Vagina (tissue), 2 donors: ENCODE measurements around the gene CACNA1C. TPM values are rescaled to one million over a fixed set of nuclear protein-coding genes. Genes with fewer than 3 reads are reported as not detected.

Experiments used
- DNase-seq, 2 donors: peaks; one replicate each; pipeline ENCODE4 v3.0.0-alpha.2; 2017; ENCODE audit errors: extremely low spot score in 2 of 2
- H3K27ac ChIP-seq: fragments of 200-600 bp; sonication (generic); one replicate; pipeline ENCODE4 v1.5.1; 2019
- H3K27me3 ChIP-seq: fragments of 200-600 bp; sonication (generic); one replicate; pipeline ENCODE4 v1.5.1; 2019
- H3K36me3 ChIP-seq, 2 donors: fragments of 200-600 bp; sonication (generic); one replicate each; pipeline ENCODE4 v1.5.1; 2017 to 2019
- H3K4me1 ChIP-seq: fragments of 200-600 bp; sonication (generic); one replicate; pipeline ENCODE4 v1.5.1; 2019
- H3K4me3 ChIP-seq, 2 donors: fragments of 200-600 bp; sonication (generic); 1 replicate in 1 of 2; 2 replicates in 1 of 2; pipeline ENCODE4 v1.5.1; 2016 to 2019
- H3K9me3 ChIP-seq: fragments of 200-600 bp; sonication (generic); one replicate; pipeline ENCODE4 v1.5.1; 2019
- CTCF ChIP-seq, 3 experiments: fragments of 450-650 bp in 2 of 3; fragments of 200-600 bp in 1 of 3; sonication (generic) in 1 of 3; IDR thresholded peaks; one replicate each; pipeline ENCODE4 v1.5.1; 2017 to 2019; ENCODE audit warnings: antibody characterized with exemption in 3 of 3, mild to moderate bottlenecking in 2 of 3, moderate library complexity in 2 of 3
- POLR2A ChIP-seq, 2 donors: fragments of 450-650 bp; IDR thresholded peaks; one replicate each; pipeline ENCODE4 v1.6.1; 2017; ENCODE audit warnings: antibody characterized with exemption in 2 of 2, mild to moderate bottlenecking in 2 of 2, moderate library complexity in 2 of 2
- POLR2AphosphoS5 ChIP-seq, 2 donors: sonication (generic); formaldehyde crosslinking; IDR thresholded peaks; one replicate each; pipeline ENCODE4 v1.9.0; 2017; ENCODE audit warnings: antibody characterized with exemption in 2 of 2, mild to moderate bottlenecking in 2 of 2, low read depth in 1 of 2; ENCODE audit not compliant: insufficient read depth in 1 of 2
- intact Hi-C: fragments of 100-400 bp; cut with DNase I; formaldehyde crosslinking; loops from one replicate; pipeline ENCODE4 v1.15.1; 2023
- total RNA-seq: library from RNA; depleted of rRNA; stranded (reverse); fragments of >200 nt; gene quantifications from one replicate; pipeline ENCODE4 v1.2.3, GENCODE V29; 2016

CACNA1C gene
- total RNA-seq, 1 donor from 2014 or later = 9.8 TPM

GRCh38 chr12:2115101-2115845 lies 62.5 kb downstream of the CACNA1C start:
- intact Hi-C loops = no loop called here
- Histone ChIP-seq H3K4me1 (peaks cover 16% of the 10 kb centered on the region), H3K27me3 (no peaks in the 10 kb centered on the region)

GRCh38 chr12:2117541-2117940 lies 64.8 kb downstream of the CACNA1C start:
- no peak for DNase-seq
- intact Hi-C loops = no loop called here
- Histone ChIP-seq H3K9me3 (no peaks in the 10 kb centered on the region), H3K4me1 (peaks cover 18% of the 10 kb centered on the region), H3K4me3 (no peak overlapping the region), H3K27ac (no peak overlapping the region), H3K27me3 (no peaks in the 10 kb centered on the region), H3K36me3 (no peaks in the 10 kb centered on the region)
- TF ChIP-seq POLR2A (IDR thresholded peaks at IDR 0.05) (no peak), CTCF (IDR thresholded peaks at IDR 0.05) (no peak), POLR2AphosphoS5 (IDR thresholded peaks at IDR 0.05; ENCODE audit: insufficient read depth in 1 of 2, low read depth in 1 of 2) (no peak)

More at GRCh38 chr12:2115101-2115845, 62.5 kb downstream of the CACNA1C start:
- TF ChIP-seq POLR2AphosphoS5 (IDR thresholded peaks at IDR 0.05; ENCODE audit: insufficient read depth in 1 of 2, low read depth in 1 of 2) (no peak), POLR2A (IDR thresholded peaks at IDR 0.05) (no peak), CTCF (IDR thresholded peaks at IDR 0.05) (no peak)
- Histone ChIP-seq H3K9me3 (no peaks in the 10 kb centered on the region), H3K27ac (no peak overlapping the region), H3K4me3 (no peak overlapping the region), H3K36me3 (no peaks in the 10 kb centered on the region)
- no peak for DNase-seq

- H3K4me1 ChIP-seq = peaks cover 18% of the 10 kb centered on the region
- no peaks in the 10 kb centered on the region for H3K36me3 ChIP-seq
- H3K27me3 ChIP-seq = no peaks in the 10 kb centered on the region
- intact Hi-C loops = no loop called here
- no peak overlapping the region for H3K4me3 ChIP-seq
- TF ChIP-seq CTCF (IDR thresholded peaks at IDR 0.05) = no peak
- TF ChIP-seq POLR2A (IDR thresholded peaks at IDR 0.05) = no peak
- TF ChIP-seq POLR2AphosphoS5 (IDR thresholded peaks at IDR 0.05; ENCODE audit: insufficient read depth in 1 of 2, low read depth in 1 of 2) = no peak
- DNase-seq = no peak
- no peaks in the 10 kb centered on the region for H3K9me3 ChIP-seq
- H3K27ac ChIP-seq = no peak overlapping the region
Measured at GRCh38 chr12:2118061-2118460, 65.3 kb downstream of the CACNA1C start.

- DNase-seq = no peak
- Histone ChIP-seq H3K27me3 (no peaks in the 10 kb centered on the region), H3K4me1 (peaks cover 18% of the 10 kb centered on the region), H3K9me3 (no peaks in the 10 kb centered on the region), H3K4me3 (no peak overlapping the region), H3K36me3 (no peaks in the 10 kb centered on the region), H3K27ac (peak overlapping the region; percentile 60)
- TF ChIP-seq POLR2AphosphoS5 (IDR thresholded peaks at IDR 0.05; ENCODE audit: insufficient read depth in 1 of 2, low read depth in 1 of 2) = no peak
- no peak for TF ChIP-seq POLR2A (IDR thresholded peaks at IDR 0.05)
- no peak for TF ChIP-seq CTCF (IDR thresholded peaks at IDR 0.05)
- intact Hi-C loops = no loop called here
Measured at GRCh38 chr12:2118481-2119255, 65.9 kb downstream of the CACNA1C start.

GRCh38 chr12:2119266-2119665 lies 66.5 kb downstream of the CACNA1C start:
- TF ChIP-seq CTCF (IDR thresholded peaks at IDR 0.05) (no peak), POLR2AphosphoS5 (IDR thresholded peaks at IDR 0.05; ENCODE audit: insufficient read depth in 1 of 2, low read depth in 1 of 2) (no peak), POLR2A (IDR thresholded peaks at IDR 0.05) (no peak)
- Histone ChIP-seq H3K9me3 (no peaks in the 10 kb centered on the region), H3K36me3 (no peaks in the 10 kb centered on the region), H3K27me3 (no peaks in the 10 kb centered on the region), H3K4me3 (no peak overlapping the region), H3K27ac (peak overlapping the region; percentile 60), H3K4me1 (peaks cover 18% of the 10 kb centered on the region)
- DNase-seq = no peak
- intact Hi-C loops = no loop called here
